T-cell (primary cell): Measurements from ENCODE around the gene IL17REL. TPM values are rescaled to one million over a fixed set of nuclear protein-coding genes. Genes with fewer than 3 reads are reported as not detected.

ENCODE experiments used
- ATAC-seq, 4 experiments: fragments of 200-7000 bp in 3 of 4; fragments of 150-1000 bp in 1 of 4; cut with Tn5 transposase; replicated peaks in 1 of 4; 1 replicate in 3 of 4; 2 replicates in 1 of 4; pipeline ENCODE4 v1.10.0; 2021; ENCODE audit warnings: moderate library complexity in 3 of 4, mild to moderate bottlenecking in 2 of 4, moderate number of reproducible peaks in 1 of 4
- CTCF ChIA-PET, 2 donors: fragments of 300-600 bp; sonication (Branson Sonifier 250); formaldehyde crosslinking; loops; one replicate each; lab custom pipeline; 2022; ENCODE audit warnings: antibody characterized with exemption in 2 of 2; lab: Charles Lee
- POLR2A ChIA-PET, 2 donors: fragments of 300-600 bp; sonication (Branson Sonifier 250); formaldehyde crosslinking; loops; one replicate each; lab custom pipeline; 2022; ENCODE audit warnings: antibody characterized with exemption in 2 of 2; lab: Charles Lee
- DNase-seq, 35 experiments: peaks; one replicate each; pipeline versions ENCODE4 v3.0.0 to v3.0.0-alpha.2; 2013 to 2023
- H3K27ac ChIP-seq: one replicate; pipeline ENCODE4 v1.5.1; 2013; ENCODE audit warnings: low read length
- H3K27me3 ChIP-seq, 2 experiments: replicated peaks in 1 of 2; 1 replicate in 1 of 2; 2 replicates in 1 of 2; pipeline versions ENCODE4 v1.6.1 to v1.7.0; 2013; ENCODE audit warnings: low read length in 1 of 2, mixed read lengths in 1 of 2; ENCODE audit not compliant: control insufficient read depth in 2 of 2, insufficient read depth in 2 of 2; ENCODE audit errors: extremely low read depth in 1 of 2
- H3K36me3 ChIP-seq, 2 donors: 1 replicate in 1 of 2; 2 replicates in 1 of 2; pipeline versions ENCODE4 v1.6.1 to v1.7.0; 2013; ENCODE audit warnings: low read length in 1 of 2; ENCODE audit not compliant: control insufficient read depth in 2 of 2, insufficient read depth in 1 of 2; ENCODE audit errors: extremely low read depth in 1 of 2
- H3K4me1 ChIP-seq, 2 experiments: 1 replicate in 1 of 2; 2 replicates in 1 of 2; pipeline versions ENCODE4 v1.6.1 to v1.7.0; 2013; ENCODE audit warnings: low read length in 2 of 2, mixed read lengths in 1 of 2; ENCODE audit not compliant: insufficient read depth in 2 of 2, control insufficient read depth in 1 of 2; ENCODE audit errors: extremely low read depth in 1 of 2
- H3K4me3 ChIP-seq, 2 donors: 1 replicate in 1 of 2; 2 replicates in 1 of 2; pipeline versions ENCODE4 v1.5.1 to v1.7.0; 2013; ENCODE audit warnings: mild to moderate bottlenecking in 2 of 2, low read length in 1 of 2, moderate library complexity in 1 of 2; ENCODE audit not compliant: control insufficient read depth in 1 of 2; ENCODE audit errors: extremely low read depth in 1 of 2
- H3K9me3 ChIP-seq: 2 replicates; pipeline ENCODE4 v1.7.0; 2013
- H3K27ac Mint-ChIP-seq, 2 donors: one replicate each; pipeline ENCODE4 v1.8.0; 2020 to 2021; ENCODE audit warnings: mild to moderate bottlenecking in 2 of 2, mixed read lengths in 2 of 2
- H3K27me3 Mint-ChIP-seq, 2 donors: one replicate each; pipeline ENCODE4 v1.8.0; 2021 to 2022; ENCODE audit warnings: mixed read lengths in 2 of 2
- H3K36me3 Mint-ChIP-seq: one replicate; pipeline ENCODE4 v1.8.0; 2021; ENCODE audit warnings: mixed read lengths
- H3K4me1 Mint-ChIP-seq, 3 donors: one replicate each; pipeline ENCODE4 v1.8.0; 2020 to 2022; ENCODE audit warnings: mixed read lengths in 3 of 3, mild to moderate bottlenecking in 1 of 3
- H3K4me3 Mint-ChIP-seq, 3 donors: one replicate each; pipeline ENCODE4 v1.8.0; 2020 to 2022; ENCODE audit warnings: mild to moderate bottlenecking in 3 of 3, mixed read lengths in 3 of 3, moderate library complexity in 3 of 3
- H3K9me3 Mint-ChIP-seq, 3 donors: one replicate each; pipeline ENCODE4 v1.8.0; 2020 to 2022; ENCODE audit warnings: mixed read lengths in 3 of 3
- WGBS: methylation state at CpG from one replicate; pipeline ENCODE4 v1.1.5; 2013; ENCODE audit warnings: missing lambda C conversion rate; ENCODE audit not compliant: insufficient coverage; 5-methylcytosine and 5-hydroxymethylcytosine counted together
- total RNA-seq, 35 experiments: library from RNA in 6 of 35; stranded (reverse) in 6 of 35; fragments of 120-200 nt in 1 of 35; gene quantifications; one replicate each; pipeline versions ENCODE4 v1.2.1 to v1.2.4 and lab custom pipeline; 2013 to 2026

IL17REL gene
- total RNA-seq, 5 donors from 2014 or later (not counting 1 experiment from before 2014, with no cell fraction given): 0.10 TPM; not detected in 4

DNA sequence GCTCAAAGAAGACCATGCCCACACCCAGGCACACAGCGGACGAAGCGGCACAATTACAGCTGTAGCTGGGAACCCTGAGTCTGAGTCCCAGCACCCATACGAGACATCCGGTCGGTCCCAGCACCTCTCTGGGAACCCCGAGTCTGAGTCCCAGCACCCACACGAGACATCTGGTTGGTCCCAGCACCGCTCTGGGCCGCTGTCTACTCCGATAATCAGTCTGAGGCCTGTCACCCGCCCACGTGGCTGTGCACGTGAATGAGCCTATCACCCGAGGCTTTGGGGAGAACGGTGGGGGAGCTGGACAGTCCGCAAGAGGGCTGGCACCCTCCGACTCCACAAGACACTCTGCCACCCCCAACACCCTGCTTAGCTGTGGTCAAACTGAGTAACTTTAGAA, 39.4 kb upstream of the IL17REL start:
- POLR2A ChIA-PET: interaction anchor here in 1 of 2 donors (0.6 kb wide), 1 partner anchor 210 kb away, joined by 4 read pairs; no protein-coding TSS in a partner anchor
- no peak overlapping the region for H3K27ac Mint-ChIP-seq
- no peak for ATAC-seq
- H3K4me1 ChIP-seq: no peaks in the 10 kb centered on the region
- H3K36me3 Mint-ChIP-seq: no peaks in the 10 kb centered on the region
- no peaks in the 10 kb centered on the region for H3K36me3 ChIP-seq
- H3K9me3 Mint-ChIP-seq: peaks cover 0 to 4% (median 0%) of the 10 kb centered on the region in 3 donors
- WGBS: 86% methylated on average over 14 of the region's 18 CpGs
- H3K27ac ChIP-seq: no peak overlapping the region
- H3K4me1 Mint-ChIP-seq: no peaks in the 10 kb centered on the region
- H3K27me3 Mint-ChIP-seq: peaks cover 16 to 28% of the 10 kb centered on the region in 2 donors
- H3K27me3 ChIP-seq: peaks cover 0 to 42% of the 10 kb centered on the region in 2 experiments
- DNase-seq: no peak
- CTCF ChIA-PET: no interaction called here
- H3K4me3 ChIP-seq: no peak overlapping the region
- H3K9me3 ChIP-seq: no peaks in the 10 kb centered on the region
- no peak overlapping the region for H3K4me3 Mint-ChIP-seq

DNA sequence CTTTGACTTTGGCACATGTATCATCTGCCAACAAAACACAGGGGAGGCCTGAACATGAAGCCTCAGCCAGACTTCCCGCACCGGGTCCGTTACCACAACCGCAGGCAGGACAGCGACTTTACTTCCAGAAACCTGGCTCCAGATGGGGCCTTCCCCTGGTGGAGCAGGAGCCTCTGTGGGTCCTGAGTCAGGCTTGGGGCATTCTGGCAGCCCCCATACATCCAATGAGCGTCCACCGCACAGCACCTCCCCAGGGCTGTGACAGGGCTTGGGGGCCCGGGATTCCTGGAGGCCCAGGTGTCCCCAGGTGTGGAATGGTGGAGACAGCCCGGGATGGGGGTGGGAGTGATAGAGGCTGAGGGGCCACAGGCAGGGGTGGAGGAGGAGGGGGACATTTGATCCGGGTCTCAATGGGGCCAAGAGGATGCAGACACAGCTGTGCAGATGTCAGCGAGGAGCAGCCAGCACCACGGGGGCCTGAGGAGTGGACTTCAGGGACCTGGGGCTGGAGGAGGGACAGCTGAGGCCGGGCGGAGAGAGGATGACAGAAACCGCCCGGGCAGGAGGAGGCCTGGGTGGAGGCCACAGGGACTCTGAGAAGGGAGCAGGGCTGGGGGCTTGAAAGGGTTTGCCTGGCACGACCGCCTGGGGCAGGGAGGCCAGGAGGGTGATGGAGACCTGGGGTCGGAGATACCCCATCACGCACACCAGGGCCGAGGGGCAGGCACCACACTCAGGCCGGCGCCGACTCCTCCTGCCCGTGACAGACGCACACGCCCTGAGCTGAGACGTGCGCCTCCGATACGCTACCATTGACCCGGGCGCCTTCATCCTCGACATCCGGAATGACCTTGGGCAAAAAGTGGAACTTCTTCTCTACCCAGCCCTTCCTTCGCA, 37.0 kb upstream of the IL17REL start:
- Mint-ChIP-seq H3K9me3 (peaks cover 0 to 4% (median 0%) of the 10 kb centered on the region in 3 donors), H3K4me1 (peaks cover 2 to 5% (median 4%) of the 10 kb centered on the region in 3 donors), H3K27ac (no peak overlapping the region), H3K27me3 (peaks cover 12 to 13% of the 10 kb centered on the region in 2 donors), H3K4me3 (no peak overlapping the region), H3K36me3 (no peaks in the 10 kb centered on the region)
- H3K27ac ChIP-seq: no peak overlapping the region
- no peak for ATAC-seq
- H3K9me3 ChIP-seq: no peaks in the 10 kb centered on the region
- WGBS: 91% methylated on average over 25 of the region's 36 CpGs
- no peak for DNase-seq
- H3K36me3 ChIP-seq: no peaks in the 10 kb centered on the region
- ChIA-PET POLR2A (no interaction called here), CTCF (no interaction called here)
- peaks cover 0 to 7% of the 10 kb centered on the region in 2 experiments for H3K4me1 ChIP-seq
- H3K27me3 ChIP-seq: peaks cover 0 to 44% of the 10 kb centered on the region in 2 experiments
- no peak overlapping the region for H3K4me3 ChIP-seq

DNA sequence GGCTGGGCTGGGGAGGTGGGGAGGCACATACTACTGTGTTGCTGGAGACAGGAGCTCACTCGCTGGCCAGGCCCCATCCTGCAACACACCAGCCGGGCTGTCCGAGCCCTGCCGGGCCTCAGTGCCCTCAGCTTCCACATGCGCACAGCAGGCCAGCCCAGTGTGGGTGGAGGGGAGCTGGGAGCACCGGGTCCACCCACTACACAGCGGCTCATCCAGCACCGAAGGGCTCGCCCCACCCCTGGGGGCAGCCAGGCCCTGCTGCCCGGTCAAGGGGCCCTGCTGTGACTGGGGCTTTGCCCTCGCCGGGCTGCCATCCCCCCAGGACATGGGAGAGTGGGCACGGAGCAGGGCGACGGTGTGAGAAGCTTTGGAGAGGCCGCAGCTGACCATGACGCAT, 36.3 kb upstream of the IL17REL start:
- 87% methylated on average over 6 of the region's 17 CpGs for WGBS
- Histone ChIP-seq H3K4me3 (no peak overlapping the region), H3K36me3 (no peaks in the 10 kb centered on the region), H3K4me1 (peaks cover 0 to 12% of the 10 kb centered on the region in 2 experiments), H3K27me3 (peaks cover 0 to 43% of the 10 kb centered on the region in 2 experiments), H3K27ac (no peak overlapping the region), H3K9me3 (no peaks in the 10 kb centered on the region)
- H3K4me3 Mint-ChIP-seq: no peak overlapping the region
- H3K36me3 Mint-ChIP-seq: no peaks in the 10 kb centered on the region
- ChIA-PET POLR2A (no interaction called here), CTCF (no interaction called here)
- peaks cover 7 to 8% (median 8%) of the 10 kb centered on the region in 3 donors for H3K4me1 Mint-ChIP-seq
- H3K27me3 Mint-ChIP-seq: peaks cover 13% of the 10 kb centered on the region in 2 donors
- H3K27ac Mint-ChIP-seq: no peak overlapping the region
- DNase-seq (no peak), ATAC-seq (no peak)
- peaks cover 0 to 2% (median 0%) of the 10 kb centered on the region in 3 donors for H3K9me3 Mint-ChIP-seq

DNA sequence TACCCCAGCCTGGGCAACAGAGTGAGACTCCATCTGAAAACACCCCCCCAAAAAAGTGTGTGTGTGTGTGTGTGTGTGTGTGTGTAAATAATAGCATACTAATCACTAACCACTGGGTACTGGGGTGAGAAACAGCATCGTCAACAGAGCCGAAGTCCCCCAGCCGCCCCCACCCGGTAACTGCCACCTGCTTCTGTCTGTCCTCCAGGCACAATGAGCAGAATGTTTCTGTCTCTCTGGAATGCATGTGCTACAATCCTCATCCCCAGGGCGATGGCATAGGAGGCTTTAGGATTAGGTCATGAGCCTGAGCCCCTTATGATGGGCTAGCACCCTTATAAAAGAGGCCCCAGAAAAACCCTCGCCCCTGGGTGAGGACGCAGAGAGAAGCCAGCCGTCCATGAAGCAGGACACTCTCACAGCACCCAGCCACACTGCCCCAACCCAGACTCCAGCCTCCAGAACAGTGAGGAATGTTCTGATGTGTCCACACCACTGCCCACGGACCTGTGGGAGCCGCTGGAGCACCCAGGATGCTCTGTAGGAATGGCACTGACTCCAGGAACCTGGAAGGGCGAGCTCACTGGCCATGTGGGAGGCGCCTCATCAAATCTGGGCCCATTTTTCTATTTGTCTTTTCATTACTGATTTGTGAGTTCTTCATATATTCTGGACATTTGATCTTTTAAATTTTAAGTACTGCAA, 35.6 kb upstream of the IL17REL start:
- no peak overlapping the region for H3K4me3 Mint-ChIP-seq
- Histone ChIP-seq H3K27me3 (peaks cover 0 to 43% of the 10 kb centered on the region in 2 experiments), H3K36me3 (no peaks in the 10 kb centered on the region), H3K4me3 (no peak overlapping the region), H3K9me3 (no peaks in the 10 kb centered on the region), H3K27ac (no peak overlapping the region), H3K4me1 (peaks cover 0 to 12% of the 10 kb centered on the region in 2 experiments)
- H3K4me1 Mint-ChIP-seq: peaks cover 7 to 12% (median 10%) of the 10 kb centered on the region in 3 donors
- no peak for DNase-seq
- CTCF ChIA-PET: no interaction called here
- 72% methylated on average over 11 of the region's 12 CpGs for WGBS
- H3K27ac Mint-ChIP-seq: no peak overlapping the region
- H3K36me3 Mint-ChIP-seq: no peaks in the 10 kb centered on the region
- ATAC-seq: no peak
- H3K27me3 Mint-ChIP-seq: peaks cover 16 to 18% of the 10 kb centered on the region in 2 donors
- no peaks in the 10 kb centered on the region for H3K9me3 Mint-ChIP-seq
- POLR2A ChIA-PET: no interaction called here

DNA sequence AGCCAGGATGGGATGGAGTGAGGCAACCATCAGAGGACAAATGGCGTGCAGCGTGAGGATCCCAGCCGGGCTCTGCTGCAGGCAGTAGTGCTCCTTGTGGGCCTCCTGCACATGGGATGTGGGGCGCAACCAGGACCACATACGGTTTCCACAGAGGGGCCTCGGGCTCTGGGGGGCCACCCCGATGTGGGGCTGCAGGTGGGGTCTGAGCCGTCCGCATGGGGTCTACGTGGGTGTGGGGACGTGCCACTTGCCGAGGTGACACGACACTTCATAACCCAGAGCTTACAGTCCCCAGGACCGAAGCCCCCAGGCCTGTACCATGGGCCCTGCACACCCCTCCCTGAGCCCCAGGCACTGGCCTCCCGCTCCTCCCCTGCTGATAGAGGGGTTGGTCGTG, 34.8 kb upstream of the IL17REL start:
- Mint-ChIP-seq H3K4me3 (no peak overlapping the region), H3K4me1 (peaks cover 7 to 13% (median 10%) of the 10 kb centered on the region in 3 donors), H3K36me3 (no peaks in the 10 kb centered on the region), H3K9me3 (no peaks in the 10 kb centered on the region), H3K27me3 (peaks cover 16 to 25% of the 10 kb centered on the region in 2 donors), H3K27ac (no peak overlapping the region)
- DNase-seq (no peak), ATAC-seq (no peak)
- Histone ChIP-seq H3K9me3 (no peaks in the 10 kb centered on the region), H3K4me3 (no peak overlapping the region), H3K27ac (no peak overlapping the region), H3K36me3 (no peaks in the 10 kb centered on the region), H3K4me1 (peaks cover 0 to 12% of the 10 kb centered on the region in 2 experiments), H3K27me3 (peaks cover 0 to 46% of the 10 kb centered on the region in 2 experiments)
- ChIA-PET CTCF (no interaction called here), POLR2A (no interaction called here)
- WGBS: 88% methylated on average over 10 of the region's 16 CpGs

DNA sequence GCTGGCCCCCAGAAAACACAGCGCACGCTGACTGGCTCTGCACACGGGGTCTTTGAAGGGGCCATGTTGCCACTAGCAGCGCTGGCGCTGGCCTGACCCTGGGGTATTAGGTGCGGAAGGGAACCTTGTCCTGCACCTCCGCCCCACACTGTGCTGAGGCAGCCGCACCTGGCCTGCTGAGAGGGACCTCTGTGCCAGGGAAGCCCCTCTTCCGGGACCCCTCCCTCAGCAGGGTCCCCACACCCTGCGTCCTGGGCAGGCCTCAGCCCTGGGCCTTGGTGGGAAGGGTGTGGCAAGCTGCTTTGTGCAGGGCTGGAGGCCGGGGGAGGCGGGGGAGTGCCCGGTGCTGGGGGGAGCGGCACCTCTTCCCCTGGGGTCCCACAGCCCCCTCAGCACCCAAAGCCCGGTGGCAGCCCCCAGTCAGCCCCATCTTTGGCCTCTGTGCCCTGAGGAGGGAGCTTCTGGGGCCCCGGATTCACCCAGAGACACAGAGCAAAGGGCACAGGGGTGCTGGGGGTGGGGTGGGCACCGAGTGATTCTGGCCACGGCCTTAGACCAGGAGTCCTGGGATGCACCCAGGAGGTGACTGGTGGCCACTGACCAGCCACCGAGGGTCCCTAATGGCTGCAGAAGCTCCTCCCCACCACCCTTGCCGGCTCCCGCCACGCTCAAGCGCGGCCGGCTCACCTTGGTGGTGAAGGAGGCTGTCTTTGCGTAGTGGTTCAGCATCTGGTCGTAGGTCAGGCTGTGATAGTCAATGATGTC, 34.1 kb upstream of the IL17REL start:
- 93% methylated on average over 11 of the region's 27 CpGs for WGBS
- Mint-ChIP-seq H3K36me3 (no peaks in the 10 kb centered on the region), H3K9me3 (no peaks in the 10 kb centered on the region), H3K27ac (no peak overlapping the region), H3K27me3 (peaks cover 16 to 30% of the 10 kb centered on the region in 2 donors), H3K4me1 (peaks cover 7 to 13% (median 10%) of the 10 kb centered on the region in 3 donors), H3K4me3 (no peak overlapping the region)
- Histone ChIP-seq H3K36me3 (no peaks in the 10 kb centered on the region), H3K27me3 (peaks cover 0 to 47% of the 10 kb centered on the region in 2 experiments), H3K4me1 (peaks cover 0 to 12% of the 10 kb centered on the region in 2 experiments), H3K9me3 (no peaks in the 10 kb centered on the region), H3K27ac (no peak overlapping the region), H3K4me3 (no peak overlapping the region)
- DNase-seq (no peak), ATAC-seq (no peak)
- CTCF ChIA-PET: interaction anchor here in 1 of 2 donors (0.6 kb wide), 1 partner anchor 16 kb away, joined by 4 read pairs; no protein-coding TSS in a partner anchor
- POLR2A ChIA-PET: no interaction called here
